ENCODE data around the gene NXPE3. TPM values are rescaled to one million over a fixed set of nuclear protein-coding genes. Genes with fewer than 3 reads are reported as not detected.

The NXPE3 gene
- total and polyA plus RNA-seq, 2 of the 8 experiments (the other 6 are each of a cell fraction or from before 2014, with no cell fraction given) = 10.9 to 22.7 TPM

- TF ChIP-seq CHD7 (IDR thresholded peaks at IDR 0.05; ENCODE audit: insufficient replicate concordance, low read length) = no peak
- no peak; the same call in 1 of the 2 replicates for TF ChIP-seq SP4 (IDR thresholded peaks at IDR 0.05; ENCODE audit: low read length)
- TF ChIP-seq CBX8 (IDR thresholded peaks at IDR 0.05; ENCODE audit: borderline replicate concordance, low read depth, low read length) = no peak
- TF ChIP-seq EGR1 (IDR thresholded peaks at IDR 0.05; ENCODE audit: borderline replicate concordance, low read depth, low read length) = no peak
- TF ChIP-seq EP300 (IDR thresholded peaks at IDR 0.05; ENCODE audit: borderline replicate concordance in 1 of 2, low read depth in 2 of 2, low read length in 2 of 2) = no peak
- no peak for TF ChIP-seq RXRA (IDR thresholded peaks at IDR 0.05; ENCODE audit: insufficient read depth, low read depth, low read length)
- no peak for TF ChIP-seq JUN (IDR thresholded peaks at IDR 0.05; ENCODE audit: low read depth, low read length)
- no peak for TF ChIP-seq NANOG (IDR thresholded peaks at IDR 0.05; ENCODE audit: insufficient read depth, low read depth, low read length, poor library complexity, severe bottlenecking)
- TF ChIP-seq POLR2A (IDR thresholded peaks at IDR 0.05; ENCODE audit: control extremely low read depth in 1 of 2, low read depth in 2 of 2, low read length in 2 of 2) = peak in 1 of 2 experiments; percentile 49; a peak in 1 of 3 replicates
- TF ChIP-seq RAD21 (IDR thresholded peaks at IDR 0.05 in 1 of 2, conservative IDR thresholded peaks at IDR 0.05 in 1 of 2; ENCODE audit: low read depth in 2 of 2, low read length in 2 of 2) = no peak
Observed at GRCh38 chr3:101779047-101779821, at the start of gene NXPE3 (continued).
